Uterus (tissue), 4 donors: ENCODE results near the gene WDR77. TPM values are rescaled to one million over a fixed set of nuclear protein-coding genes. Genes with fewer than 3 reads are reported as not detected.

ENCODE experiments used
- DNase-seq, 2 donors: peaks; one replicate each; pipeline ENCODE4 v3.0.0-alpha.2; 2019 to 2020
- H3K27ac ChIP-seq, 2 donors: fragments of 200-600 bp; sonication (generic); 1 replicate in 1 of 2; 2 replicates in 1 of 2; pipeline ENCODE4 v1.5.1; 2016 to 2018
- H3K27me3 ChIP-seq, 2 donors: fragments of 200-600 bp; sonication (generic); one replicate each; pipeline ENCODE4 v1.5.1; 2018 to 2019; ENCODE audit warnings: control low read depth in 1 of 2
- H3K36me3 ChIP-seq, 2 donors: fragments of 200-600 bp; sonication (generic); one replicate each; pipeline ENCODE4 v1.5.1; 2019; ENCODE audit warnings: control low read depth in 1 of 2
- H3K4me1 ChIP-seq, 2 donors: fragments of 200-600 bp; sonication (generic); one replicate each; pipeline ENCODE4 v1.5.1; 2018 to 2019; ENCODE audit warnings: control low read depth in 1 of 2
- H3K4me3 ChIP-seq, 2 donors: fragments of 200-600 bp; sonication (generic); 1 replicate in 1 of 2; 2 replicates in 1 of 2; pipeline ENCODE4 v1.5.1; 2018 to 2019; ENCODE audit warnings: mild to moderate bottlenecking in 1 of 2
- H3K9me3 ChIP-seq, 2 donors: fragments of 200-600 bp; sonication (generic); one replicate each; pipeline ENCODE4 v1.5.1; 2019; ENCODE audit warnings: control low read depth in 1 of 2
- CTCF ChIP-seq, 4 experiments: fragments of 200-600 bp in 2 of 4; fragments of 450-650 bp in 2 of 4; sonication (generic) in 2 of 4; IDR thresholded peaks; one replicate each; pipeline ENCODE4 v1.5.1; 2016 to 2019; ENCODE audit warnings: antibody characterized with exemption in 4 of 4, mild to moderate bottlenecking in 2 of 4, moderate library complexity in 1 of 4
- POLR2A ChIP-seq, 2 donors: fragments of 450-650 bp; IDR thresholded peaks; one replicate each; pipeline ENCODE4 v1.6.1; 2016; ENCODE audit warnings: antibody characterized with exemption in 2 of 2, mild to moderate bottlenecking in 1 of 2, moderate library complexity in 1 of 2
- intact Hi-C: fragments of 100-400 bp; cut with DNase I; formaldehyde crosslinking; loops from one replicate; pipeline ENCODE4 v1.15.1; 2023; ENCODE audit warnings: low total_unique reads
- total RNA-seq, 4 donors: library from RNA; depleted of rRNA in 3 of 4; stranded (reverse); fragments of >200 nt in 3 of 4; gene quantifications; one replicate each; pipeline versions ENCODE4 v1.1.0 to v1.2.4, GENCODE V29; 2014 to 2023
- donor health status: DM: yes; HTN: yes; CAD: no.

WDR77 gene
- total RNA-seq, 4 donors from 2014 or later, result 0.59 to 31.0 (median 17.1) TPM

GRCh38 chr1:111489604-111490003 is 40.5 kb upstream of the WDR77 start:
- intact Hi-C loops, result no loop called here
- no peak for TF ChIP-seq CTCF (IDR thresholded peaks at IDR 0.05)
- no peak for TF ChIP-seq POLR2A (IDR thresholded peaks at IDR 0.05)

GRCh38 chr1:111488669-111489068 is 39.6 kb upstream of the WDR77 start:
- H3K4me1 ChIP-seq, result no peaks in the 10 kb centered on the region
- no peak overlapping the region for H3K4me3 ChIP-seq
- DNase-seq, result no peak
- intact Hi-C loops, result no loop called here
- TF ChIP-seq CTCF (IDR thresholded peaks at IDR 0.05) (no peak), POLR2A (IDR thresholded peaks at IDR 0.05) (no peak)
- H3K27ac ChIP-seq, result no peak overlapping the region
- no peaks in the 10 kb centered on the region for H3K36me3 ChIP-seq
- H3K9me3 ChIP-seq, result no peaks in the 10 kb centered on the region
- H3K27me3 ChIP-seq, result no peaks in the 10 kb centered on the region

More at GRCh38 chr1:111489604-111490003, 40.5 kb upstream of the WDR77 start:
- Histone ChIP-seq H3K27ac (no peak overlapping the region), H3K27me3 (no peaks in the 10 kb centered on the region), H3K4me3 (no peak overlapping the region), H3K9me3 (no peaks in the 10 kb centered on the region), H3K36me3 (no peaks in the 10 kb centered on the region), H3K4me1 (no peaks in the 10 kb centered on the region)
- no peak for DNase-seq

GRCh38 chr1:111487133-111487532 is 38.1 kb upstream of the WDR77 start:
- H3K4me1 ChIP-seq, result no peaks in the 10 kb centered on the region
- no peak overlapping the region for H3K4me3 ChIP-seq
- H3K36me3 ChIP-seq, result no peaks in the 10 kb centered on the region
- TF ChIP-seq CTCF (IDR thresholded peaks at IDR 0.05), result no peak
- TF ChIP-seq POLR2A (IDR thresholded peaks at IDR 0.05), result no peak
- intact Hi-C loops, result no loop called here
- no peaks in the 10 kb centered on the region for H3K27me3 ChIP-seq
- H3K27ac ChIP-seq, result no peak overlapping the region
- no peaks in the 10 kb centered on the region for H3K9me3 ChIP-seq
- DNase-seq, result no peak

GRCh38 chr1:111486431-111486830 is 37.4 kb upstream of the WDR77 start:
- no peaks in the 10 kb centered on the region for H3K27me3 ChIP-seq
- no peaks in the 10 kb centered on the region for H3K4me1 ChIP-seq
- intact Hi-C loops, result no loop called here
- H3K9me3 ChIP-seq, result no peaks in the 10 kb centered on the region
- no peak for DNase-seq
- no peak overlapping the region for H3K4me3 ChIP-seq
- H3K36me3 ChIP-seq, result no peaks in the 10 kb centered on the region
- no peak for TF ChIP-seq POLR2A (IDR thresholded peaks at IDR 0.05)
- TF ChIP-seq CTCF (IDR thresholded peaks at IDR 0.05), result no peak
- no peak overlapping the region for H3K27ac ChIP-seq

- Histone ChIP-seq H3K27ac (no peak overlapping the region), H3K36me3 (no peaks in the 10 kb centered on the region), H3K4me1 (no peaks in the 10 kb centered on the region), H3K27me3 (no peaks in the 10 kb centered on the region), H3K9me3 (no peaks in the 10 kb centered on the region), H3K4me3 (no peak overlapping the region)
- no peak for DNase-seq
- TF ChIP-seq CTCF (IDR thresholded peaks at IDR 0.05) (no peak), POLR2A (IDR thresholded peaks at IDR 0.05) (no peak)
- intact Hi-C loops, result no loop called here
These were observed 35.5 kb upstream of the WDR77 start for GRCh38 chr1:111484391-111485026.
